Activated naive CD4-positive, alpha-beta T cell treated with anti-CD3 and anti-CD28 coated beads, Interleukin-2, amount 10 ng/mL, durations not matched to agents 7 days and 5 days (primary cell): ENCODE results near the gene ACOT11.

Source experiments
- CTCF ChIA-PET: fragments of 350-600 bp; sonication (Branson Sonifier 250); formaldehyde crosslinking; loops from one replicate; lab custom pipeline; 2021; ENCODE audit warnings: antibody characterized with exemption; lab: Charles Lee
- DNase-seq: peaks from one replicate; pipeline ENCODE4 v3.0.0-alpha.2; 2020
- H3K27ac Mint-ChIP-seq: one replicate; pipeline ENCODE4 v1.8.0; 2021; ENCODE audit warnings: mild to moderate bottlenecking, moderate library complexity, mixed read lengths
- H3K27me3 Mint-ChIP-seq: one replicate; pipeline ENCODE4 v1.8.0; 2021; ENCODE audit warnings: mild to moderate bottlenecking, mixed read lengths
- H3K36me3 Mint-ChIP-seq: one replicate; pipeline ENCODE4 v1.8.0; 2021; ENCODE audit warnings: mixed read lengths
- H3K4me1 Mint-ChIP-seq: one replicate; pipeline ENCODE4 v1.8.0; 2021; ENCODE audit warnings: mixed read lengths
- H3K4me3 Mint-ChIP-seq: one replicate; pipeline ENCODE4 v1.8.0; 2021; ENCODE audit warnings: mild to moderate bottlenecking, moderate library complexity, mixed read lengths
- H3K9me3 Mint-ChIP-seq: one replicate; pipeline ENCODE4 v1.8.0; 2021; ENCODE audit warnings: mixed read lengths

ACOT11 gene

GRCh38 chr1:54599211-54599823, 51.3 kb downstream of the ACOT11 start:
- Mint-ChIP-seq H3K4me3 (no peak overlapping the region), H3K36me3 (no peaks in the 10 kb centered on the region), H3K27ac (no peak overlapping the region), H3K4me1 (peaks cover 3% of the 10 kb centered on the region), H3K9me3 (no peaks in the 10 kb centered on the region), H3K27me3 (no peaks in the 10 kb centered on the region)
- CTCF ChIA-PET = no interaction called here
- DNase-seq = no peak

GRCh38 chr1:54600947-54601721, 53.1 kb downstream of the ACOT11 start:
- Mint-ChIP-seq H3K9me3 (no peaks in the 10 kb centered on the region), H3K4me3 (no peak overlapping the region), H3K27me3 (peaks cover 5% of the 10 kb centered on the region), H3K36me3 (no peaks in the 10 kb centered on the region), H3K27ac (no peak overlapping the region), H3K4me1 (peaks cover 14% of the 10 kb centered on the region)
- CTCF ChIA-PET = no interaction called here
- DNase-seq = no peak

GRCh38 chr1:54601730-54602129, 53.7 kb downstream of the ACOT11 start:
- Mint-ChIP-seq H3K4me1 (peaks cover 14% of the 10 kb centered on the region), H3K9me3 (no peaks in the 10 kb centered on the region)

GRCh38 chr1:54602554-54602953, 54.5 kb downstream of the ACOT11 start:
- no peak for DNase-seq
- Mint-ChIP-seq H3K4me3 (no peak overlapping the region), H3K4me1 (peaks cover 14% of the 10 kb centered on the region), H3K36me3 (no peaks in the 10 kb centered on the region), H3K9me3 (no peaks in the 10 kb centered on the region), H3K27ac (no peak overlapping the region), H3K27me3 (peaks cover 5% of the 10 kb centered on the region)
- CTCF ChIA-PET = no interaction called here

More at GRCh38 chr1:54601730-54602129, 53.7 kb downstream of the ACOT11 start:
- H3K27me3 Mint-ChIP-seq = peaks cover 5% of the 10 kb centered on the region
- DNase-seq = no peak
- no peak overlapping the region for H3K27ac Mint-ChIP-seq
- H3K36me3 Mint-ChIP-seq = no peaks in the 10 kb centered on the region
- CTCF ChIA-PET = no interaction called here
- H3K4me3 Mint-ChIP-seq = no peak overlapping the region

GRCh38 chr1:54603241-54603640, 55.2 kb downstream of the ACOT11 start:
- Mint-ChIP-seq H3K36me3 (no peaks in the 10 kb centered on the region), H3K4me3 (no peak overlapping the region), H3K27ac (peak overlapping the region; percentile 19), H3K4me1 (peaks cover 14% of the 10 kb centered on the region), H3K9me3 (no peaks in the 10 kb centered on the region), H3K27me3 (peaks cover 5% of the 10 kb centered on the region)
- no peak for DNase-seq
- CTCF ChIA-PET = no interaction called here

- Mint-ChIP-seq H3K27me3 (peaks cover 5% of the 10 kb centered on the region), H3K27ac (peak overlapping the region; percentile 52), H3K4me3 (no peak overlapping the region), H3K9me3 (no peaks in the 10 kb centered on the region), H3K36me3 (no peaks in the 10 kb centered on the region), H3K4me1 (peaks cover 14% of the 10 kb centered on the region)
- DNase-seq = no peak
- CTCF ChIA-PET = no interaction called here
Observed at GRCh38 chr1:54604051-54604450, 56.0 kb downstream of the ACOT11 start.

GRCh38 chr1:54604572-54605370, 56.7 kb downstream of the ACOT11 start:
- H3K27ac Mint-ChIP-seq = peak overlapping the region; percentile 52
- DNase-seq = peak; percentile 55

GRCh38 chr1:54606096-54606989, 58.3 kb downstream of the ACOT11 start:
- Mint-ChIP-seq H3K36me3 (no peaks in the 10 kb centered on the region), H3K9me3 (no peaks in the 10 kb centered on the region), H3K4me3 (no peak overlapping the region), H3K27me3 (peaks cover 5% of the 10 kb centered on the region), H3K27ac (peak overlapping the region; percentile 21), H3K4me1 (peaks cover 14% of the 10 kb centered on the region)
- CTCF ChIA-PET = no interaction called here
- no peak for DNase-seq

More at GRCh38 chr1:54604572-54605370, 56.7 kb downstream of the ACOT11 start:
- CTCF ChIA-PET = no interaction called here
- Mint-ChIP-seq H3K9me3 (no peaks in the 10 kb centered on the region), H3K36me3 (no peaks in the 10 kb centered on the region), H3K27me3 (peaks cover 5% of the 10 kb centered on the region), H3K4me3 (no peak overlapping the region), H3K4me1 (peaks cover 14% of the 10 kb centered on the region)

GRCh38 chr1:54606990-54607325, 58.9 kb downstream of the ACOT11 start:
- peaks cover 5% of the 10 kb centered on the region for H3K27me3 Mint-ChIP-seq
- peaks cover 14% of the 10 kb centered on the region for H3K4me1 Mint-ChIP-seq
- H3K27ac Mint-ChIP-seq = no peak overlapping the region
- DNase-seq = no peak
- H3K36me3 Mint-ChIP-seq = no peaks in the 10 kb centered on the region
- H3K4me3 Mint-ChIP-seq = no peak overlapping the region
- CTCF ChIA-PET = no interaction called here
- H3K9me3 Mint-ChIP-seq = no peaks in the 10 kb centered on the region

- CTCF ChIA-PET = no interaction called here
- Mint-ChIP-seq H3K4me3 (no peak overlapping the region), H3K9me3 (no peaks in the 10 kb centered on the region), H3K27me3 (peaks cover 5% of the 10 kb centered on the region), H3K4me1 (peaks cover 14% of the 10 kb centered on the region), H3K36me3 (no peaks in the 10 kb centered on the region), H3K27ac (no peak overlapping the region)
- no peak for DNase-seq
Observed at GRCh38 chr1:54607821-54608565, 60.0 kb downstream of the ACOT11 start.

- DNase-seq = no peak
- peaks cover 5% of the 10 kb centered on the region for H3K27me3 Mint-ChIP-seq
- H3K36me3 Mint-ChIP-seq = no peaks in the 10 kb centered on the region
- CTCF ChIA-PET = no interaction called here
- H3K27ac Mint-ChIP-seq = no peak overlapping the region
- H3K4me1 Mint-ChIP-seq = peaks cover 14% of the 10 kb centered on the region
- no peaks in the 10 kb centered on the region for H3K9me3 Mint-ChIP-seq
- no peak overlapping the region for H3K4me3 Mint-ChIP-seq
Observed at GRCh38 chr1:54608566-54609230, 60.7 kb downstream of the ACOT11 start.

- no peak for DNase-seq
- Mint-ChIP-seq H3K27ac (no peak overlapping the region), H3K4me1 (peaks cover 11% of the 10 kb centered on the region), H3K4me3 (no peak overlapping the region), H3K9me3 (no peaks in the 10 kb centered on the region), H3K36me3 (no peaks in the 10 kb centered on the region), H3K27me3 (peaks cover 9% of the 10 kb centered on the region)
- CTCF ChIA-PET = no interaction called here
Observed at GRCh38 chr1:54609301-54609921, 61.4 kb downstream of the ACOT11 start.
